Measurements from ENCODE around the gene ZNF451.

The ZNF451 gene

DNA sequence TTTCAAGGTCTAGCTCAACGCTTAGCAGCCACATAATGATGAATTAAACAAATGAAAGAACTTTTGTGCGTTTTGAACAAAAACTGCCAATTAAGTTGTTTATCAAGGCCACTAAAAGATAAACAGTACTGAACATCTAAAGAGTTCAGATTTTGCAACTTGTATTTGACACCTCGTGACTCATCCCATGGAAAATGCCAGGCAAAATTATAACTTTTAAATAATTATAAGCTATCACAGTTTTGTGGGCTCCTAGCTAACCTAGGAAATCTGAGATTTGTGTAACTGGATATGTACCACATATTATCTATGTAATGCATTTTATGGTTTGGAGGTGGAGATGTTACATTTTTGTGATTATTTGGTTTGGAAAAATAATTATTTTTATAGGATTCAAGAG, 72.5 kb downstream of the ZNF451 start:
- DNase-seq = no peak

DNA sequence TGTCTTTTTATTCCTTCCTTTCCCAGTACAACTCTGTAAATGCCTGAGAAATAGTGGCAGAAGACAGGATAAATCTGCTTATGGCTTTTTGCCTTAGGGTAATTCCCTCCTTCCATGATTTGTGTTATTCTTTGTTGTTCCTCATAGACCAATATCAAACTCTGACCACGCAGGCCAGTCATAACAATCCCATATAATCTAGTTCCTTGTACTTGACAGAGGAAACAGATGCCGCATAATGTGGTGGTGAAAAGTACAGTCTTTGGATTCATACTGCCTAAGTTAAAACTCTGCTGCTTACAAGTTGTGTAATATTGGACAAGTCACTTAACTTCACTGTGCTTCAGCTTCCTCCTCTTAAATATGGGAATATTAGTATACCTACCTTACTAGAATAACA, 74.0 kb downstream of the ZNF451 start:
- no peak for DNase-seq

DNA sequence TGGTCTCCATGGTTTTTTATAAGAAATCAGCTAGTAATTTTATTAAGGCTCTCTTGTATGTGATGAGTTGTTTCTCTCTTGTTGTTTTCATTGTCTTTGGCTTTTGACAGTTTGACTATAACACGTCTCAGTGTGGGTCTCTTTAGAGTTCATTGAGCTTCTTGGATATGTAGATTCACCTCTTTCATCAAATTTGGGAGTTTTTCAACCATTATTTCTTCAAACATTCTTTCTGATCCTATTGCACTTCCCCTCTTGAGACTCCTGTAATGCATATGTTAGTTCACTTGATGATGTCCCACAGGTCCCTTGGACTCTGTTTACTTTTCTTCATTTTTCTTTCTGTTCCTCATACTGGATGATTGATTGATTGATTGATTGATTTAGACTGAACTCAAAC, 75.1 kb downstream of the ZNF451 start:
- DNase-seq = no peak

DNA sequence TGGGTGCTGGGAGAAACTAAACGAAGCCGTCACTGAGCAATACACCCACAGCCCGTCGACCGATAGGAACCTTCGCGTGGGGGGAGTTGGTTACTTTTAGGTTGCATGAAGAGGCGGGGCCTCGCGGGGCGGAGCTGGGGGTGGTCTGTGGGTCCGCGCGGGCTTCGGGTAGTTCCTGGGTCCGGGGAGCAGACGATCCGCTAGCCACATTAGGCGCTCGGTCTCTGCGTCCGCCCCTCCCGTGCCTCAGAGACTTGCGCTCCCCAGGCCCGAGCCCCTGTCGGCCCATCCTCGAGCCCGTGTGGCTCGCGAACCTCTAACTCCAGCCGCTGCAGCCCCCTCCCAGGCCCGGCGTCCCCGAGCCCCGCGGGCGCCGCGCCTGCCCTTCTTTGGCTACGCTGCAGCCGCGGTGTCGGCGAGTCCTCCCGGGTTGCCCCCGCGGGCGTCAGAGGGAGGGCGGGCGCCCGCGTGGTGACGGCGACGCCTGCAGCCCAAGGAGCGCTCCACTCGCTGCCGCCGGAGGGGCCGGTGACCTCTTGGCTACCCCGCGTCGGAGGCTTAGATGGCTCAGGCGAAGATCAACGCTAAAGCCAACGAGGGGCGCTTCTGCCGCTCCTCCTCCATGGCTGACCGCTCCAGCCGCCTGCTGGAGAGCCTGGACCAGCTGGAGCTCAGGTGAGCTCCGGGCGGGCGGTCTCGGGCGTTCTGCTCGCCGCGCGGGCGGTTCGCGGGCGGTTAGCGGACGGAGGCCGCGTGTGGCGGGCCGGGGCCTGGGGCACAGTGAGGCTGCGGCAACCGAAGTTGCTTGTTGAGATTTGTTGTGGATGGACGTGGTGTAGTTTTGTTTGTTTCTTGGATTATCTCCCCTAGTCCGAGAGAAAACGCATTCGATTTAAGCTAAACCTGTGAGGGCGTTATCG, 82.4 kb downstream of the ZNF451 start, which contains the start of gene BAG2:
TSS of gene BAG2 (plus strand) at position 191 of the 920 bp plus-strand sequence. CDS start at position 563, 372 bp downstream.
- DNase-seq = peak; percentile 60

DNA sequence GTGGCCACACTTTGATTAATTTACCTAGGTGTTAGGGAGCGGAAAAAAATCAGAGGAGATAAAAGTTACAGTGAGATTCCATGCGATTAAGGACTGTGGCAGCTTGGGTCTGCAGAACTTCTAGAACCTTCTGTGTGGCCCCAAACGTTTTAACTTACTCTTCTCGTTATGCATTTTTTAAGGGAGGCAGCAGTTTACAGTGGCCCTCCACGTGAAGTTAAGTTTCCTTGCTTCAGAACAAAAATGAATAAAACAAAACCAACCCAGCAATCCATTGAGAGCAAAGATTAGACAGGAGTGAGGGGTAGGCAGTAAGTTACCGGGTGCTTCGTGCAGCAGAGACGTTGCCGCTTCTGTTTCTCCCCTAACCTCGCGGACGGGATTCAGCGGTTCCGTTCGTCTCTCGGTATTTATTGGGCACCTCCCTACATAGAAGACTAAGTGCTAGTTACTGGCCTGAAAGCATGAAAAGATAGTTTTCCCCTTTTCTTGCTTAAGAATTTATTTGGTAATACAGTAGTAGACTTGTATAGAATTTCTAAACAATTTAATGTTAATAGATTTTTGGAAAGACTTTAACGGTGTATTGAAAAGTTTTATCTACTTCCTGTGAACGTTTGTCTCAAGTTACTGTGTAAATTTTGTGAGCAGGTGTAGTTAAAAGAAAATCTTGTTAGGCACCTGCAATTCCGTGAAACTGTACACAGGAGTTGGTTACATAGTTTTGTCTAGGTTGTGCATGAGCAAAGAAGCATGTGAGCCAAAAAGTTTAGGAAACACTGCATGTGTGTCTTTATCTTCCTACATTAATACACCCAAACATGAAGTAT, 83.3 kb downstream of the ZNF451 start:
- DNase-seq = peak; percentile 18

DNA sequence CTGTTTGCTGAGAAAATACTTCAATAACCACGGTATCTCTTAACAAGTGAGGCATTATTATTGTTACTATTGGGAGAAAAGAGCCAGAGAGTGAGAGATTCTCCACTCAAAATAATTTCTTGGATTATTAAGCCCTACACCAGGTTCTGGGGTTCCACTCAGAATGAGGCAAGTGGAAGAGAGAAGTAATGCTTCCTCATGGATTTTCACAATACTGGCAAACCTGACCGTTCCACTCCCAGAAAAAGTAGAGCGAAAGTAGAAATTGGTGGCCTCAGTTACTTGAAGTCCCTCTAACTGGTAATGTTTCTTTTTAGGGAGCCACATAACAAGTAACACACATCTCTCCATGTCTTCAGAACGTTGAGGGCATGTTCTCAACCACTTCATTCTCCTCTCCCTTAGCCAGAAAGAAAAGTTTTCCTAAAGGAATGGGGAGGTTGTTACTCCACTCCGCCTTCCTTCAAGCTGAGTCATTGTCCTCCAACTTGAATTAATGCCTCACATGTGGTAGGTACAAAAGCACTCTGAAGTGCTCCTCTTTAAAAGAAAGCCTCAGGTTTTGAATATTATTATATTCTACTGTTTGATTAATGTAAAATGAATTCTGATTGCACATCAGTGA, 84.0 kb downstream of the ZNF451 start:
- DNase-seq = no peak

DNA sequence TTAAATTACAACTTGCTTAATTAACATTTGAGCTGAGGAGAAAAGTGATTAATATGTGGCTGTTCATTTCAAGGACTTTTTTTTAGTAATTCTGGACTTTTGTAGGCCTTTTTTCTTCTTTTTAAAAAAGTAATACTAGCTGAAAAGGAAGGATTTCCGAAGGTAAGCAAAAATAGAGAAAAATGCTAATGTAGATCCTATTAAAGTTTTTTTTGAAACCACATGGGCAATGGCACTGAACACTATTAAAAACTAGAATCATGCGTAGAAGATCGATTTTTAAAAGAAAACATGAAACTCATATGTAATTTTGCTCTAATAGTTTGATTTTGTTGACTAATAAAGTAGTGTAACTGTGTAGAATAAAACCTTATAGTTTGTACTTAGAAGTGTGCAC, 84.5 kb downstream of the ZNF451 start:
- DNase-seq = no peak

DNA sequence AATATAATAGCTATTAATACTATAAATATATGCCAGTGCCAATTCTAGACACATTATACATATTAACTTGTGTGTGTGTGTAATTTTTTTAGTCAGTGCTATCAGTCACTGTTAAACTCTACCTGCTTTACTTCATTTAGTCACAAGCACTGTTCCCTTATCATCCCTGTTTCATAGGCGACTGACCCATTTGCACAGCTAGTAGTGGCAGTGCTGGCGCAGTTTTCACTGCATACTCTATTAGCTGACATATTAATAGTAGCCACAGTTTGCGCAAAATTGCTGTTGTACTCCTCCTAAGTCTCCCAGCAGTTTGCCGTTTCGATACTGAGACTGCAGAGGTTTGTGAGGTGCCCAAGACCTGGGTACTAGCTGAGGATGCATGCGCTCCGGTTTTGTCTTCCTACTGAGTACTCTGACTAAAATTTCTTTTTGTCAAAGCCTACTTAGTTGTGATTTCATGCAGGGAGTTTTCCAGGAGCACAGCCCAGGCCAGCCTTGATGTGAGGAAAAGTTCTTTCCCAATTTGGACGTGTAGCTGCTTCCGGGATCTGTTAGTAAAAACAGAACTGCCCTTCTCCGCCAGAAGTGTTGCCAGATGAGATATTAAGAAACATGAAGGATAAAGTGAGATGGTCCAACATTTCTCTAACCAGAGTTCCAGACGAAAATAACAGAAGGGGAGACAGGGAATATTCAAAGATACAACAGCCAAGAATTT, 87.7 kb downstream of the ZNF451 start:
- no peak for DNase-seq

GRCh38 chr6:57180596-57180995, 90.6 kb downstream of the ZNF451 start:
- DNase-seq = no peak

GRCh38 chr6:57182017-57182432, 92.0 kb downstream of the ZNF451 start:
- DNase-seq = no peak

GRCh38 chr6:57183336-57183735, 93.3 kb downstream of the ZNF451 start:
- no peak for DNase-seq

GRCh38 chr6:57190140-57190539, 100.2 kb downstream of the ZNF451 start:
- no peak for DNase-seq

DNA sequence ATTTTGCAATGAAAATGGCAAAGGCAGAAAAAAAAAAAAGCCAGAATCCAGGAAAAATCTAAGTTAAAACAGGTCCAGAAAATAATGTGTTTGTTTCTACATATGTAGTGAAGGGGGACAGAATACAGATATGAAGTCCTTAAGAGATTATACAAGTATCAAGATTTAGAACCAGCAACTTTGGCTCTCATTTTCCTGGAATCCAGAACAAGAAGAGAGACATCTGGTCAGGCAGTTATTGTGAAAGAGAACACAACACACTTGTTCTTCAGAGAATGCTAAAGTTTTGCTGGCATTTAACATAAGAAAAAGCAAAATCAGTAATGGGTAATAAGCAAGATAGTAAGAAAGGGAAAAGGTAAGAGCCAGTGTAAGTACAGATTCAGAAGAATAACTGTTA, 103.2 kb downstream of the ZNF451 start:
- DNase-seq = no peak

- DNase-seq = no peak
These were observed 105.5 kb downstream of the ZNF451 start for GRCh38 chr6:57195457-57195856.

GRCh38 chr6:57198926-57199636, 109.1 kb downstream of the ZNF451 start:
- DNase-seq = no peak

DNA sequence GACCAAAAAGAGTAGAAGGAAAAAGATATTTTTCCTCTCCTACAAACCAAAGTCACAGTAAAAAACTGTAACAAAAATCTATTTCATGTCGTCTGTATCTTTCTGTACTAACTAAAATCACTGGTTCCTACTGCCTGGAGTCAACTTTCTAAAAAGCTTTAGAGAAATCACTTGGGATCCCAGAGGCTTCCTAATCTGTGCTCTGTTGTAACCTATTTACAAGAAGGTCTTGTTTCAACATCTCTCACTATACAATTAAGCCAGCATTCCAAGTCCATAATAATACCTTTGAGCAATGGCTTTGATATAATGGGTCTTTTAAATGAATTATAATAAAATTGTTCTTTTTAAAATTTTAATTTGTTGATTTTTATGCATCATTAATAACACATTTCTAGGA, 111.7 kb downstream of the ZNF451 start:
- DNase-seq = no peak

GRCh38 chr6:57205550-57206328, 115.8 kb downstream of the ZNF451 start:
- no peak for DNase-seq

GRCh38 chr6:57207141-57207540, 117.2 kb downstream of the ZNF451 start:
- DNase-seq = no peak

DNA sequence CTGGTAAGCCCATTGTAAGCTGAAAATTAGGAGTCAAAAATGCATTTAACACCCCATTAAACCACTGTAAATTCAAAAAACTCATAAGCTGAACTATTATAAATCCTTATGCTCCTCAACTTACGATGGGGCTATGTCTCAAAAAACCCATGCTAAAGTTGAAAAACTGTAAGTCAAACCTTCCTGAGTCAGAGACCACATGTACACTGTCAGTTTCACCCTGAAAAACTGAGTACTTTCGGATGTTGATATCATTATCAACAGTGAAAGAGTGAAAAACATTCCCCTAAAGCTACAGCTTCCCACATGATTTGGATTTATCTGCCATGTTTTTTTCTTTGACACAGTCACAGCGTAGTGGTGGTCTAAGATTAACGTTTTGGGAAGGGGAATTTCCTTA, 117.9 kb downstream of the ZNF451 start:
- DNase-seq = no peak

GRCh38 chr6:57209030-57209429, 119.0 kb downstream of the ZNF451 start:
- DNase-seq = no peak

DNA sequence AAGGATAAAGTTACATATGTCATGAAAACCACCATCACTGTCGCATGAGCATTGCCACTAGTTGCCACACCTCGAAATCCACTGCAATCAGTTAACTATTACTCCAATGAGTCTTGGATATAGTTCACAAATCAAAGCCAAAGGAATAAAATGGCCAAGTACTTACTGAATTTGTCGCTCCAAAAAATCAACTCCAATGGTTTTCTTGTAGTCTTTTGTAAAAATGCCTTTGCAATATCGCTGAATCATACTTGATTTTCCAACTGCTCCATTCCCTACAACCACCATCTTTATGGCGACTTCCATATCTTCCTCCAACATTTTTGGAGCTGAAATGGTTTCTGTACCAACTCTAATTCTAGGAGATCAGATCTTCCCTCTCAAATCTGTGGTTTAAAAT, 120.1 kb downstream of the ZNF451 start:
- no peak for DNase-seq

All from DMS 273 treated with DMSO at 0.1 percent for 48 hours (cell line).